ENCODE results near the gene ZDHHC3.
"Not testable (repeated sequence)": the region's sequence is repeated elsewhere in the genome, so short reads cannot be mapped to it uniquely, and the experiment has no call there.

The ZDHHC3 gene

GRCh38 chr3:44993471-44994205 is 17.7 kb upstream of the ZDHHC3 start:
- DNase-seq, result no peak

DNA sequence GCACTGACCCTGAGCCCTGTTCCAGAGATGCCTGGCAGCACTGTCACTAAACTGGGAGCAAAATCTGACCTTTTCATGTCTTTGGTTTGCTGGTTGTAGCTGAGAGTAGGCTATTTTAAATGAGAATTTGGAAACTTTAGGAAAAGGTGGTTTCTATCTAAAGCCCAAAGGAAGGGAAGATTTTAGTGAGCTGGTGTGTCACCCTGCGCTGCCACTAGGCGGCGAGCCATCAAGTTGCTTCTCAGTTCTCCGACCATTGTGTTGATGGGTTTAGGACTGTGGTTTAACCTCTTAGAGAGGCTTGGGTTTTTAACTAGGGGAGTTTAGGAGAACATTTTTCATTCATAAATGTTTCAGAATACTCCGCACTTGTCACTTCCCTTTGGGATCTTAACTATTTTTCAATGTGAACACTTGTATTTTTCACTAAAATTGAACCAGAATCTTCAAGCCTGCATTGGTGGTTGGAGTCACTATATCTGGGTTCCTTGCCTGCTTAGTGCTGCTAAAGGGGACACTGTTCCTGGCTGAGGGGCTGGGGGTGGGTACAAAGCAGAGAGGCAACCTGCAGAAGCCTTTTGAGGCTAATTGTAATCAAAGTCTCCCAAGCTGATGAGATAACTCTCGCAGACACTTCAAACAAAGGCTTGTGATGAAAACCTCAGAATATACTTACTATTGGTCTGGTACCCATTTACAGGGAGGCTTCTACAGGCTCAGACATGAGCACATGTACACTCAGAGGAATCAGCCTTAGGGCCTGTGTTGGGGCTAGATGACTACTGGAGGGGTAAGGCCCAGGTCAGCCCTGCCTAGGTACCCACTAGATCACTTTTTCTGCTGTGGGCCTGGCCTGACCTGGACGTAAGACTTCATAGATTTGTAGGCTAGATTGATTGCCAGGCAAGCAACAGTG is 16.8 kb upstream of the ZDHHC3 start:
- no peak for DNase-seq

DNA sequence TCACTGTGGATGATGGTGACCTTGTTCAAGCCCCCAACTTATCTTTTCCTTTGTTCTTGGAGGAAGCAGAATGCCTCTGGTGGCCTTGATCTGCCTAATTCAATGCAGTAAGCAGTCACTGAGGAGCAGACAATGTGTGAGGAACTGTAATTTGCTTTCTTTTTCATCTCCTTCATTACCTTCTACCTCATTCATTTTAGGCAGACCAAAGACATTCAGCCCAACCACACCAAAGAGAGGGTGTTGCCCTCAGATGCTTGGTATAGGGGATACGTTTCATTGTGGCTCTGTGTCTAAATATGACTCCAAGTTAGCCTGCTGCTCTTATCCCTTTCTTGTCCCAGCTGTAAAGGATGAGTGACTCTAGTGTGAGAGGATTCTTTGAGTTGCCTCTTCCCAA is 15.4 kb upstream of the ZDHHC3 start:
- DNase-seq, result no peak

GRCh38 chr3:44989636-44990373 is 13.8 kb upstream of the ZDHHC3 start:
- no peak for DNase-seq

GRCh38 chr3:44989141-44989540 is 13.2 kb upstream of the ZDHHC3 start:
- DNase-seq, result no peak

DNA sequence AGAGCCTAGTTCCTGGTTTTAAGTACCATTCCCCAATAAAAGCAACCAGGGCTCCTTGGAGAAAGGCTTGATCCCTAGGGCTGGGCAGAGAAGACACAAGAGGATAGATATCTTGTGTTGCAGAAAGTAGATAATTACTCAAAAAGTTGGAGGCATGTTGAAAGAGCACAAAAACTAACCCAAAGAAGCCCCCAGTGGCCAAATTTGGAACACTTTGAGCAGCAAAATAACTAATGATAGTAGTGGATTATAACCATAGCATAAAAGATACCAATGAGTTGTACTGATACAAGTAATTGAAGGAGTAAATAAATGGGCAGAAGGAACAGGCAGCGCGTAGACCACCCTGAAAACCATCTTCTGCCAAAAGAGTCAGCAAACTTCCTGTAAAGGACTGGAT is 12.1 kb upstream of the ZDHHC3 start:
- no peak for DNase-seq

DNA sequence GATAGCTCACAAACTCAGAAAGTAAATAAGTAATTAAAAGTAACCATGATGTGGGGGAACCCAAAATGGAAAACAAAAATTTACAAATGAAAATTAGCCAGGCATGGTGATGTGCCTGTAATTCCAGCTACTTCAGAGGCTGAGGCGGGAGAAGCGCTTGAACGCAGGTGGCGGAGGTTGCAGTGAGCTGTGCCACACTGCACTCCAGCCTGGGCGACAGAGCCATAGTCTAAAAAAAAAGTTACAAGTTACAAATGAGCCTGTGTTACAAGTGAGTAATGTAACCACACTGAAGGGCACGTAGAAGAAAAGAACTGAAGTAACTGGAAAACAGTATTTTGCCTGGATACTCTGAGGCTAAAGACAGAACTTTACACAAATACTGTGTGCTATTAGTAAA is 11.4 kb upstream of the ZDHHC3 start:
- no peak for DNase-seq

DNA sequence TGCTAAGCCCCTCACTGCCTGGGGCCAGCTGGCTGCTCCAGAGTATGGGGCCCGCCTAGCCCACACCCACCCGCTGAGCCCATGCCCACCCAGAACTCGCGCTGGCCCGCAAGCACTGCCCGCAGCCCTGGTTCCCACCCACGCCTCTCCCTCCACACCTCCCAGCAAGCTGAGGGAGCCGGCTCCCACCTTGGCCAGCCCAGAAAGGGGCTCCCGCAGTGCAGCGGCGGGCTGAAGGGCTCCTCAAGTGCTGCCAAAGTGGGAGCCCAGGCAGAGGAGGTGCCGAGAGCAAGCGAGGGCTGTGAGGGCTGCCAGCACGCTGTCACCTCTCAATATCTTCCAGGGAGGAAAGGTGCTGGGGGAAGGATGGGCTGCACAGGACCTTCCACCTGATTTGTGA is 10.4 kb upstream of the ZDHHC3 start:
- not testable (repeated sequence) for DNase-seq

DNA sequence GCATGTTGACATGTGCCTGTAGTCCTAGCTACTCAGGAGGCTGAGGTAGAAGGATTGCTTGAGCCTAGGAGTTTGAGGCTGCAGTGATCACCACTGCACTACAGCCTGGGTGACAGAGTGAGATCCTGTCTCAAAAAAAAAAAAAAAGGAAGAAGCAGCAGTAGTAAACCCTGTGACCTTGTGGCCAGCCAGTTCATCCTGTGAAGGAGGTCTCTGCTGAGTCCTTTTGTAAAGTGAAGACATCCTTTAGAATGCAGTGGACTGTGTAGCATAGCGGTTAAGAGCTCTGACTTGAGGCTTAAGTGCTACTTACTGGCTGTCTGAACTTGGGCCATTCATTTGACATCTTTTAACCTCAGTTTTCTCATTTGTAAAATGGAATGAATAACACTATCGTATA is 8.4 kb upstream of the ZDHHC3 start:
- DNase-seq, result no peak

DNA sequence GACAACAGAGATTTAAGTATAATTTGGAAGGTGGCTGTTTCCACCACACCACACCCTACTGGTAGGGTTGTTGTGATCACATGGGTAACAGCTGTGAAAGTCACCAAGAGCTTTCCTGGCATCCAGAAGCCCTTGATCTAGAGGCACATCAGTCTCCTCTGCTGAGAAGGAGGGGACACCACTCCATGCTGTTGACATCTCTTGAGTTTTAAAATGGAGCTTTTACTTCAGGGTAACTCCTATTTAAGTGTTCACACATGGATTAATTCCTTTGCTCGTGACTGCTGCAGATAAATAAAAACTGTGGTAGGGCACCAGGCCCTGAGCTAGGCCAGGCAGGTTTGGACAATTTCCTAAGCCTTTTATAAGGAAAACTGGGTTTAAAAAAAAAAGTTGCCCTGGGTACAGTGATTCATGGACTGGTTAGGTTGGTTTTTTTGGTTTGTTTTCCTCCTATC is 7.5 kb upstream of the ZDHHC3 start:
- DNase-seq, result no peak

GRCh38 chr3:44982817-44983216 is 6.8 kb upstream of the ZDHHC3 start:
- no peak for DNase-seq

DNA sequence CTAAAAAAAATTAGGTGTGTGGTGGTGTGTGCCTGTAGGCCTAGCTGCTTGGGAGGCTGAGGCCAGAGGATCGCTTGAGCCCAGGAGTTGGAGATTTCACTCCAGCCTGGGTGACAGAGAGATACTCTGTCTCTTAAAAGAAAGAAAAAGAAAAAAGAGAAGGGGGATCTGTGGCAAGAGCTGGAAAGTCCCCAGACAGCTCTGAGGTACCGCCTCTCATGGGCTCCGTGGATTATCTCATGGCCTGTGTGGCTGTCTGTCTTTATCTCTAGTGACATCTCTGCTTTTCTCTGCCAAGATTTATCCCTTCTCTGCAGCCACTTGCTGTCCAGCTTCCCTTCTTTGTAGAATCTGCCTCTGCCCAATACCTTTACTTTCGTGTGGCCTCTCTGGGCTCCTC is 5.8 kb upstream of the ZDHHC3 start:
- DNase-seq, result no peak

DNA sequence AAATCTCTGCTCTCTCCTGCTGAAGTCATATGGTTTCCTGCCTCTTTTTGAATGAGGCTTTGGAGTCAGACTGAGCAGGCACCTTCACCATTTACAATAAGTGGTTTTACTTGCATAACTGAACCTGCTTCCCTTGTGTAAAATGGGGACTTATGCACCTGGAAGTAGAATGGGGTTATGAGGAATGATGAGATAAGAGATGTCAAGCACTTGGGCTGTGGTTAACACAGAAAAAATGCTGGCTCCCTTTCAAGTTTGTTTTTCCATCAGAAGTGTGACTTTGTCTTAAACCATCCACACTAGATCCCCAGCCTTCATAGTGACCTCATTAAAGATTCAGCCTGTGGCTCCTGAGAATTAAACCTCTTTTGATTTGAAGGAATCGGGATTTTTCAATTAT is 5.2 kb upstream of the ZDHHC3 start:
- DNase-seq, result no peak

DNA sequence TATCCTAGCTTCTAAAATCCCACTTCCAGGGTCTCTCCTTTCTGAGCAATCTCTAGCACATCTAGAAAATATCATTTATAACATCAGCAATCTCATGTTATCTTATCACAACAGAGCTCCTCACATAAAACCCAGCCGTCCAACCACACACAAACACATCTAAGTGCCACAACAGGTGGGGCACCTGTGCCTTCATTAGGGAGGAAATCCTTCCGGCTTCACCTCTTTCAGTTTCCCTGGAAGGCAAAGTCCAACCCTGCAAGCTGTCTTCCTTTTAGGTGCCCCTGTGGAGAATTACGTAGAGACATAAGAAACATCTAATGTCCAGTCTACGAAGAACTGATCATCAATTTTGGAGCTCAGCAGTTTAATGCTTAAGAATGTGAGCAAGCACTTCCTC is 1.6 kb downstream of the ZDHHC3 start:
- DNase-seq, result no peak

GRCh38 chr3:44970926-44971490 is 5.0 kb downstream of the ZDHHC3 start:
- DNase-seq, result no peak

GRCh38 chr3:44969828-44970179 is 6.2 kb downstream of the ZDHHC3 start:
- no peak for DNase-seq

DNA sequence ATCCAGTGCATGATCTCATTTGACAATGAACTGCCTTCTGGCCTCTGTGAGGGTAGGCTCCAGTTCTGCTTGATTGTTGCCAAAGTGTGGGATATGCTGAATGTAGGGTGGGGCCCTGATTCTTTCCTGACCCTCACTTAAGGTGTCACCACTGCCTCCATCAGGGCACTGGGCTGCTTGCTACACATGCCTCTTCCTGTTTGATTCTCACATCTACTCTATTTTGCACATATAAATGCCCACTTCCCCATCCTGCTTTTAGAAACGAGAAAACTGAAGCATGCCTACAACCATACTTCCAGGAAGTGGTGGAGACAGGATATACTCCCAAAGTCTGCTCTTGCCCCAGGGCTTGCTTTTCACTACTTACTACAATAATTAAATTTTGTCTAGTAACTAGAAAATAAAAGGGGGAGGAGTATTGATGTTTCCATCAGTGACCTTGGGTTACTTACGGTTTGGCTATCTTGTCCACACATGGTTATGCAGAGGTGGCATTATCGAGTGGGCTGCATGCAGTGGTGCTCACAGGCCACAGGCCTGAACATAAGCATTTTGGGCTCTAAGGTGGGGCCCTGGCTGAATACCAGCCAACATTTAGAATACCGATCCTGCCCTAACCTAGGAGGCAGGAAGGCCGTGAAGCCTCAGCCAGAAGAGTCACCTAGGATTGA is 6.7 kb downstream of the ZDHHC3 start:
- no peak for DNase-seq

GRCh38 chr3:44968447-44968858 is 7.5 kb downstream of the ZDHHC3 start:
- no peak for DNase-seq

DNA sequence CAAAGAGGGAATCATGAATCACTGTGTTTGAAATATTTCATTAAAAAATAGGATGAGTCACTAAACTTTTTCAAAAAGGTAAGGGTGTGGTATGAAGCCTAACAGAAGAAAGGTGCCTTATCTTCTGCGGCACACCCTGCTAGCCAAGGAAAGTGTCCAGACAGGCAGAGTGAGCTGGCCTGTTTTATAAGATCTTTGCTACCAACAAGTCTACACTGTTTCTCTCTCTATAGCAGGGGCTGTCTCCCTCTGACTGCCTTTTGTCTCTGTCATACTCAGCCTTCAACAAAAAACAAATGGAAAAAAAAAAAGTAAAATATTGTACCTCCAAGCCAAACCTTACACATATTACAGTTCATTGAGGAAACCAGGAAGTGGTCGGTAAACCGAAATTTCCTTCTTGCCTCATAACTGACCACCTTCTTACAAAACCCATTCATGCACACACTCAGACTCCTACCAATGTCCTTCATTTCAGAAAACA is 9.1 kb downstream of the ZDHHC3 start:
- DNase-seq, result no peak

DNA sequence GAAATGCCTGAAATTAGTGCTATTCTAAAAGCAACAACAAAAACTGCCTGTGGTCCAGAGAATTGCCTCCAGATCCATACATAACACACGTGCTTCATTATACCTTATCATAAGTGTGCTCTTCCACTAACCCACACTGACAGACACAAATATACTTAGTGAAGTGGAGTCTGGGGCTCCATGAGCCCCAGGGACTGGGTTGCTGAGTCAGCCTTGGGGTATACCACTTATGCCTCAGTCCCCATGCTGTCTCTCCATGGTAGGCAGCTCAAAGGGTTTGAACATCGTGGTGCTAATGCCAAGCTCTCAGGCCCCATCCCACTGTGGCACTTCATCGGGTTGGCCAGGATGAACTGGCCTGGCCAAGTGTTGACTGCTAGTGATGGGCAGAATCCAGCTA is 10.8 kb downstream of the ZDHHC3 start:
- no peak for DNase-seq

DNA sequence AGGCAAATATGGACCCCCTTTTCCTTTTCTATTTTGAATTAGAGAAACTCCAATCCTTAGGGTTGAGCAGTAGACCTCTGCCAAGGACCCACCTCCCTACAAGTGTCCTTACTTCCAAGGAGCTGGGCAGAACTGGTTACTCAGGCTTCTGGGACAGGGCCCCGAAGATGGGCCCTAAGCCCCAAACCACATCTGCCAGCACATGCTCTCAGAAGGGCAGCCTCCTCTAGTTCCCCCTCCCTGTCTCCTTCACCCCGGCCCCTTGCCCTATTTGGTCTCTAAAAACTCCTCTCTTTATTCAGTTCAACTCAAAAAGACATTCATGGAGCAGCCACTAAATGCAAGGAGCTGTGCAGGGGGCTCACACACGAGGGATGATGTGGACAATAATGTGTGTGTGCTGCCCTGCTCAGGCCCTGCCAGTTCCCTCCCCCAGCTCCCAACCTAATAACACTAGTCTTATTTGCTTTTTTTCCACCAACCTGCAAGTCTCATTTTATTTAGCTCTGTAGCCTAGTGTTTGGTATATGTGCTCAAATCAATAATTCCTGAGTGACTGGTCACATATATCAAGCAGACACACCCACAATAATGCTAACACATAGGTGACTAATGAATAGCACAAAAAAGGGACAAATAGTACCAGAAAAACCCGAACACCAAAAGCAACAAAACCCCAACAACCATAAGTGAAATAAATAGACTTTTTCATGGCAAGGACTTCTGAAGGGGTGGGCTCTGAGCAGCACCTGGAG is 12.2 kb downstream of the ZDHHC3 start:
- DNase-seq, result no peak
